K562 (cell line): ENCODE data around the gene BCAN. TPM values are rescaled to one million over a fixed set of nuclear protein-coding genes. Genes with fewer than 3 reads are reported as not detected.

ENCODE experiments used
- ATF1 ChIP-seq, 2 experiments: fragments of 450-650 bp in 1 of 2; IDR thresholded peaks; 2 replicates each; pipeline ENCODE4 v1.6.1; 2016; ENCODE audit warnings: missing compliant biosample characterization in 1 of 2, missing genetic modification characterization in 1 of 2
- CBFA2T3 ChIP-seq: fragments of 450-650 bp; IDR thresholded peaks from 2 replicates; pipeline ENCODE4 v1.6.1; 2017
- CBX3 ChIP-seq, 2 experiments: IDR thresholded peaks; 1 replicate in 1 of 2; 2 replicates in 1 of 2; pipeline ENCODE4 v1.6.1; 2012; ENCODE audit warnings: inconsistent platforms in 2 of 2, low read length in 2 of 2, borderline replicate concordance in 1 of 2, control low read depth in 1 of 2
- ELF1 ChIP-seq: fragments of 200-800 bp; sonication (Bioruptor generic); IDR thresholded peaks from 2 replicates; pipeline ENCODE4 v1.6.1; 2016; ENCODE audit warnings: missing genetic modification characterization, missing compliant biosample characterization
- GATAD2A ChIP-seq: fragments of 450-650 bp; IDR thresholded peaks from 2 replicates; pipeline ENCODE4 v1.6.1; 2017
- HDAC6 ChIP-seq: IDR thresholded peaks from 2 replicates; pipeline ENCODE4 v1.6.1; 2012; ENCODE audit warnings: low read depth, mild to moderate bottlenecking, control low read depth, inconsistent platforms, low read length, moderate library complexity
- HDAC8 ChIP-seq: fragments of 450-650 bp; IDR thresholded peaks from 2 replicates; pipeline ENCODE4 v1.6.1; 2016; ENCODE audit warnings: mild to moderate bottlenecking, missing genetic modification characterization, moderate library complexity, missing compliant biosample characterization
- MED1 ChIP-seq: sonication (generic); formaldehyde crosslinking; IDR thresholded peaks from 2 replicates; pipeline ENCODE4 v1.8.1; 2023; ENCODE audit warnings: missing genetic modification reagents, borderline replicate concordance
- NFIC ChIP-seq: fragments of 450-650 bp; IDR thresholded peaks from 2 replicates; pipeline ENCODE4 v1.6.1; 2017; ENCODE audit warnings: mild to moderate bottlenecking, inconsistent platforms
- POLR2G ChIP-seq: fragments of 200-400 bp; formaldehyde crosslinking; IDR thresholded peaks from 2 replicates; pipeline ENCODE4 v1.6.1; 2017; ENCODE audit warnings: low read depth, mild to moderate bottlenecking, antibody characterized with exemption, low read length, moderate library complexity
- POLR2H ChIP-seq: IDR thresholded peaks from 2 replicates; pipeline ENCODE4 v1.6.1; 2016; ENCODE audit warnings: missing genetic modification characterization, low read depth, mild to moderate bottlenecking, control low read depth, missing compliant biosample characterization, moderate library complexity
- RBM34 ChIP-seq: fragments of 200-400 bp; formaldehyde crosslinking; IDR thresholded peaks from 2 replicates; pipeline ENCODE4 v1.6.1; 2018; ENCODE audit warnings: low read length, borderline replicate concordance; ENCODE audit not compliant: insufficient read depth
- SIN3A ChIP-seq, 2 experiments: fragments of 150-350 bp in 1 of 2; IDR thresholded peaks; 2 replicates each; pipeline ENCODE4 v1.6.1; 2011 to 2016; ENCODE audit warnings: borderline replicate concordance in 2 of 2, low read depth in 2 of 2, low read length in 2 of 2, mild to moderate bottlenecking in 2 of 2, moderate library complexity in 2 of 2; ENCODE audit not compliant: control insufficient read depth in 1 of 2
- SIRT6 ChIP-seq: IDR thresholded peaks from one replicate; pipeline ENCODE4 v1.6.1; 2012; ENCODE audit warnings: low read depth, mild to moderate bottlenecking, control low read depth, inconsistent platforms, low read length, moderate library complexity
- SREBF2 ChIP-seq: sonication (generic); formaldehyde crosslinking; IDR thresholded peaks from 2 replicates; pipeline ENCODE4 v1.4.0; 2020; ENCODE audit warnings: mild to moderate bottlenecking, missing genetic modification reagents
- ZNF143 ChIP-seq: sonication (generic); formaldehyde crosslinking; IDR thresholded peaks from 2 replicates; pipeline ENCODE4 v1.9.0; 2022; ENCODE audit warnings: mild to moderate bottlenecking, missing genetic modification reagents
- ZNF146 ChIP-seq: IDR thresholded peaks from one replicate; pipeline ENCODE4 v1.6.1; 2018; ENCODE audit warnings: missing compliant biosample characterization; ENCODE audit not compliant: unreplicated experiment
- ZNF717 ChIP-seq: fragments of 250-450 bp; sonication (Bioruptor Pico); IDR thresholded peaks from 2 replicates; pipeline ENCODE4 v1.5.0; 2021
- polyA plus RNA-seq, 8 experiments: library from polyadenylated mRNA; depleted of rRNA in 4 of 8; stranded (reverse) in 5 of 8; unstranded in 3 of 8; fragments of >200 nt; fragmentation: Nextera tagmentation in 2 of 8; fragmentation: Illumina TruSeq in 1 of 8; extraction: Ambion mirVana in 2 of 8; extraction: Trizol in 1 of 8; gene quantifications; 2 replicates each; pipeline versions ENCODE4 v1.2.1 to v1.2.3, GENCODE V29; 2011 to 2014; ENCODE audit warnings: inconsistent platforms in 1 of 8, missing spikeins in 1 of 8
- total RNA-seq, 7 experiments: library from RNA; depleted of rRNA in 6 of 7; stranded (reverse); fragments of >200 nt in 6 of 7; fragmentation: Illumina TruSeq in 2 of 7; extraction: Trizol in 2 of 7; gene quantifications; 2 replicates each; pipeline versions ENCODE4 v1.2.1 to v1.2.3, GENCODE V29; 2011 to 2021; ENCODE audit warnings: low replicate concordance in 1 of 7
- TF ChIP-seq, protein P1 (sequence below): sonication (generic); formaldehyde crosslinking; IDR thresholded peaks from 2 replicates; pipeline ENCODE4 v1.8.0; 2022; ENCODE audit warnings: missing genetic modification reagents, mild to moderate bottlenecking, moderate library complexity, borderline replicate concordance
- TF ChIP-seq, protein P2 (sequence below): sonication (generic); formaldehyde crosslinking; IDR thresholded peaks from 2 replicates; pipeline ENCODE4 v1.8.1; 2023; ENCODE audit warnings: mild to moderate bottlenecking, missing genetic modification reagents
- TF ChIP-seq, protein P3 (sequence below): sonication (generic); formaldehyde crosslinking; IDR thresholded peaks from 2 replicates; pipeline ENCODE4 v1.9.0; 2022; ENCODE audit warnings: mild to moderate bottlenecking, missing genetic modification reagents
- TF ChIP-seq, protein P4 (sequence below): sonication (generic); formaldehyde crosslinking; IDR thresholded peaks from 2 replicates; pipeline ENCODE4 v1.8.1; 2023; ENCODE audit warnings: mild to moderate bottlenecking, missing genetic modification reagents

The BCAN gene
- total and polyA plus RNA-seq, 9 of the 15 experiments (the other 6 are each of a cell fraction or from before 2014, with no cell fraction given), result 0.04 to 0.33 (median 0.14) TPM; not detected in 5

DNA sequence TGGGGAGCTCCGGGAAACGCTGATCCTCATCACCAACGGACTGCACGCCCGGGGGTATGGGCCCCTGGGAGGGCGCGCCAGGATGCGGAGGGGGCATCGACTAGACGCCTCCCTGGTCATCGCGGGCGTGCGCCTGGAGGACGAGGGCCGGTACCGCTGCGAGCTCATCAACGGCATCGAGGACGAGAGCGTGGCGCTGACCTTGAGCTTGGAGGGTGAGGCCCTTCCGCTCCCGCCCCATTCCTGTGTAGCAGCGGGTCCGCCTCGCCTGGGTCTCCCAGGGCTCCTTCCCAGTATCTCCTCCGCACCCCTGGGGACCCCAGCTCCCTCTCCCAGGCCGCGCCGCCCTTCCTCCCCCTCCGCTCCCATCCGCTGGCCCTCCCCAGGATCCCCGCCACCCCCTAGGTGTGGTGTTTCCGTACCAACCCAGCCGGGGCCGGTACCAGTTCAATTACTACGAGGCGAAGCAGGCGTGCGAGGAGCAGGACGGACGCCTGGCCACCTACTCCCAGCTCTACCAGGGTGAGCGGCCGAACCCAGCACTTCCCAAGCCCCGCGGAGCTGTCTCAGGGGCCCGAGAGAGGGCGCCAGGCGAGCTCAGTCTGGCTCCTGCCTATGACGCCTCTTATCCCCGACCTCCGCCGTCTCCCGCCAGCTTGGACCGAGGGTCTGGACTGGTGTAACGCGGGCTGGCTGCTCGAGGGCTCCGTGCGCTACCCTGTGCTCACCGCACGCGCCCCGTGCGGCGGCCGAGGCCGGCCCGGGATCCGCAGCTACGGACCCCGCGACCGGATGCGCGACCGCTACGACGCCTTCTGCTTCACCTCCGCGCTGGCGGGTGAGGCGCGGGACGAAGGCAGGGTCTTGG, 17.7 kb upstream of the BCAN start (continued):
- TF ChIP-seq ELF1 (tag) (no peak), NFIC (peak; percentile 35), ZNF717 (CRISPR knock-in tag) (no peak), ATF1 (CRISPR knock-in tag; IDR thresholded peaks at IDR 0.05) (peak; percentile 56; the same call in 1 of the 2 replicates), ATF1 (tag; IDR thresholded peaks at IDR 0.05) (peak; percentile 88), ZNF143 (CRISPR knock-in tag) (no peak; the same call in none of the 2 replicates), ZNF146 (CRISPR knock-in tag) (no peak), GATAD2A (0 out of 2 replicates have a peak, but pooled peaks have one; percentile 32), RBM34 (no peak), SIRT6 (no peak), POLR2G (peak; percentile 89), CBX3 (IDR thresholded peaks at IDR 0.05; ENCODE audit: borderline replicate concordance in 1 of 2, low read length in 2 of 2) (0 out of 3 replicates have a peak, but pooled peaks of 1 of the 2 experiments have one; percentile 30), SREBF2 (no peak), SIN3A (IDR thresholded peaks at IDR 0.05; ENCODE audit: borderline replicate concordance in 2 of 2, control insufficient read depth in 1 of 2, low read depth in 2 of 2, low read length in 2 of 2) (no peak; a peak in 1 of 4 replicates), HDAC8 (no peak), HDAC6 (no peak), POLR2H (tag) (no peak), CBFA2T3 (no peak), MED1 (no peak)
- TF ChIP-seq, protein P1, sequence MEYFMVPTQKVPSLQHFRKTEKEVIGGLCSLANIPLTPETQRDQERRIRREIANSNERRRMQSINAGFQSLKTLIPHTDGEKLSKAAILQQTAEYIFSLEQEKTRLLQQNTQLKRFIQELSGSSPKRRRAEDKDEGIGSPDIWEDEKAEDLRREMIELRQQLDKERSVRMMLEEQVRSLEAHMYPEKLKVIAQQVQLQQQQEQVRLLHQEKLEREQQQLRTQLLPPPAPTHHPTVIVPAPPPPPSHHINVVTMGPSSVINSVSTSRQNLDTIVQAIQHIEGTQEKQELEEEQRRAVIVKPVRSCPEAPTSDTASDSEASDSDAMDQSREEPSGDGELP (CRISPR knock-in tag), result peak; percentile 55
- TF ChIP-seq, protein P2, sequence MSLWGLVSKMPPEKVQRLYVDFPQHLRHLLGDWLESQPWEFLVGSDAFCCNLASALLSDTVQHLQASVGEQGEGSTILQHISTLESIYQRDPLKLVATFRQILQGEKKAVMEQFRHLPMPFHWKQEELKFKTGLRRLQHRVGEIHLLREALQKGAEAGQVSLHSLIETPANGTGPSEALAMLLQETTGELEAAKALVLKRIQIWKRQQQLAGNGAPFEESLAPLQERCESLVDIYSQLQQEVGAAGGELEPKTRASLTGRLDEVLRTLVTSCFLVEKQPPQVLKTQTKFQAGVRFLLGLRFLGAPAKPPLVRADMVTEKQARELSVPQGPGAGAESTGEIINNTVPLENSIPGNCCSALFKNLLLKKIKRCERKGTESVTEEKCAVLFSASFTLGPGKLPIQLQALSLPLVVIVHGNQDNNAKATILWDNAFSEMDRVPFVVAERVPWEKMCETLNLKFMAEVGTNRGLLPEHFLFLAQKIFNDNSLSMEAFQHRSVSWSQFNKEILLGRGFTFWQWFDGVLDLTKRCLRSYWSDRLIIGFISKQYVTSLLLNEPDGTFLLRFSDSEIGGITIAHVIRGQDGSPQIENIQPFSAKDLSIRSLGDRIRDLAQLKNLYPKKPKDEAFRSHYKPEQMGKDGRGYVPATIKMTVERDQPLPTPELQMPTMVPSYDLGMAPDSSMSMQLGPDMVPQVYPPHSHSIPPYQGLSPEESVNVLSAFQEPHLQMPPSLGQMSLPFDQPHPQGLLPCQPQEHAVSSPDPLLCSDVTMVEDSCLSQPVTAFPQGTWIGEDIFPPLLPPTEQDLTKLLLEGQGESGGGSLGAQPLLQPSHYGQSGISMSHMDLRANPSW (CRISPR knock-in tag), result no peak
- TF ChIP-seq, protein P3, sequence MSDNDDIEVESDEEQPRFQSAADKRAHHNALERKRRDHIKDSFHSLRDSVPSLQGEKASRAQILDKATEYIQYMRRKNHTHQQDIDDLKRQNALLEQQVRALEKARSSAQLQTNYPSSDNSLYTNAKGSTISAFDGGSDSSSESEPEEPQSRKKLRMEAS, result peak; percentile 28
- TF ChIP-seq, protein P4, sequence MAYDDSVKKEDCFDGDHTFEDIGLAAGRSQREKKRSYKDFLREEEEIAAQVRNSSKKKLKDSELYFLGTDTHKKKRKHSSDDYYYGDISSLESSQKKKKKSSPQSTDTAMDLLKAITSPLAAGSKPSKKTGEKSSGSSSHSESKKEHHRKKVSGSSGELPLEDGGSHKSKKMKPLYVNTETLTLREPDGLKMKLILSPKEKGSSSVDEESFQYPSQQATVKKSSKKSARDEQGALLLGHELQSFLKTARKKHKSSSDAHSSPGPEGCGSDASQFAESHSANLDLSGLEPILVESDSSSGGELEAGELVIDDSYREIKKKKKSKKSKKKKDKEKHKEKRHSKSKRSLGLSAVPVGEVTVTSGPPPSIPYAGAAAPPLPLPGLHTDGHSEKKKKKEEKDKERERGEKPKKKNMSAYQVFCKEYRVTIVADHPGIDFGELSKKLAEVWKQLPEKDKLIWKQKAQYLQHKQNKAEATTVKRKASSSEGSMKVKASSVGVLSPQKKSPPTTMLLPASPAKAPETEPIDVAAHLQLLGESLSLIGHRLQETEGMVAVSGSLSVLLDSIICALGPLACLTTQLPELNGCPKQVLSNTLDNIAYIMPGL, result no peak
